Motor neuron (in vitro differentiated cells): ENCODE results near the gene PLEK2. TPM values are rescaled to one million over a fixed set of nuclear protein-coding genes. Genes with fewer than 3 reads are reported as not detected.

Source experiments
- ATAC-seq, 8 experiments: fragments of 200-7000 bp; cut with Tn5 transposase; replicated peaks in 6 of 8; 2 replicates each; pipeline ENCODE4 v1.8.0; 2021; ENCODE audit warnings: mild to moderate bottlenecking in 8 of 8, moderate library complexity in 8 of 8
- H3K27ac ChIP-seq, 2 donors: fragments of 250-450 bp; sonication (Bioruptor Pico); 2 replicates each; pipeline ENCODE4 v1.9.0; 2021; ENCODE audit warnings: antibody characterized with exemption in 2 of 2, mild to moderate bottlenecking in 2 of 2, moderate library complexity in 1 of 2
- H3K4me1 ChIP-seq, 2 donors: fragments of 250-450 bp; sonication (Bioruptor Pico); replicated peaks in 1 of 2; 2 replicates each; pipeline ENCODE4 v1.6.1; 2021; ENCODE audit warnings: antibody characterized with exemption in 2 of 2, mild to moderate bottlenecking in 2 of 2, moderate library complexity in 1 of 2
- H3K4me3 ChIP-seq, 5 donors: fragments of 250-450 bp; sonication (Bioruptor Pico); 2 replicates each; pipeline ENCODE4 v1.9.0; 2021; ENCODE audit warnings: antibody characterized with exemption in 5 of 5, mild to moderate bottlenecking in 5 of 5, moderate library complexity in 4 of 5
- WGBS, 10 experiments: fragments of 450-650 bp; shearing (Covaris generic); methylation state at CpG; one replicate each; pipeline ENCODE4 v1.0.0; 2022; 5-methylcytosine and 5-hydroxymethylcytosine counted together
- in situ Hi-C, 9 experiments: fragments of 400-800 bp; cut with MboI; loops; one replicate each; pipeline ENCODE4 v1.15.0; 2021; ENCODE audit warnings: low sequenced_read_pairs in 9 of 9, low pct_unique_long_range_greater_than_20kb in 2 of 9; ENCODE audit not compliant: unreplicated experiment in 9 of 9
- total RNA-seq, 8 experiments: library from RNA; unstranded; fragments of 300-600 nt; gene quantifications; 2 replicates each; pipeline versions ENCODE4 v1.2.3 to v1.2.4, GENCODE V29; 2022

PLEK2 gene
- total RNA-seq, 8 experiments from 2014 or later, result 0.22 to 2.1 (median 0.82) TPM; not detected in 3

GRCh38 chr14:67441672-67442071 is 29.7 kb upstream of the PLEK2 start:
- 0 to 100% (median 75%) methylated on average over 1 to 8 of the region's 8 CpGs; no CpG with 5 or more reads in 3 of the 10 experiments for WGBS, 10 experiments
- ATAC-seq, result no peak
- in situ Hi-C loops, result loop anchor here in 1 of 9 experiments (25.0 kb wide), 1 partner anchor 246 kb away; the partner anchor contains the start of gene RDH11
- no peak overlapping the region for H3K27ac ChIP-seq
- H3K4me3 ChIP-seq, result no peak overlapping the region
- no peaks in the 10 kb centered on the region for H3K4me1 ChIP-seq

DNA sequence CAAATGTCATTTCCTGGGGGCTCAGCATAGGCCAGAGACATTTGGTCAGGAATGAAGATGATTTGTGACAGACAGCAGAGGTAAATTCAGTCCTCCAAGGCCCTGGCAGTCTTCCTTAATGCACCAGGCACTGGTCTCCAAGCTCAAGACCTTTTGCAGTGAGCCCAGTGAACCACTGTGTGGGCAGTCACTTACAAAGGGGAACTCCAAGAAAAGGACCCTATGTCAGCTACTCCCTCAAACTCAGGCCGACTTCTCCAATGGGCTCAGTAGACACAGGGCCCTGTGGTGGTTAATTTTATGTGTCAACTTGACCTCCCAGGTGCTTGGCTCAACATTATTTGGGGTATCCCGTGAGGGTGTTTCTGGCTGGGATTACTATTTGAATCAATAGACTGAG is 29.3 kb upstream of the PLEK2 start:
- 38 to 100% (median 60%) methylated on average over 1 to 2 of the region's 2 CpGs; no CpG with 5 or more reads in 5 of the 10 experiments for WGBS, 10 experiments
- in situ Hi-C loops, result loop anchor here in 1 of 9 experiments (25.0 kb wide), 1 partner anchor 246 kb away; the partner anchor contains the start of gene RDH11
- Histone ChIP-seq H3K4me1 (no peaks in the 10 kb centered on the region), H3K4me3 (no peak overlapping the region), H3K27ac (no peak overlapping the region)
- ATAC-seq, result no peak

GRCh38 chr14:67440513-67440912 is 28.5 kb upstream of the PLEK2 start:
- H3K4me1 ChIP-seq, result no peaks in the 10 kb centered on the region
- in situ Hi-C loops, result loop anchor here in 1 of 9 experiments (25.0 kb wide), 1 partner anchor 247 kb away; the partner anchor contains the start of gene RDH11
- no peak overlapping the region for H3K27ac ChIP-seq
- no peak for ATAC-seq
- WGBS, 10 experiments, result 60 to 100% (median 79%) methylated on average over 1 to 4 of the region's 4 CpGs; no CpG with 5 or more reads in 3 of the 10 experiments
- no peak overlapping the region for H3K4me3 ChIP-seq

DNA sequence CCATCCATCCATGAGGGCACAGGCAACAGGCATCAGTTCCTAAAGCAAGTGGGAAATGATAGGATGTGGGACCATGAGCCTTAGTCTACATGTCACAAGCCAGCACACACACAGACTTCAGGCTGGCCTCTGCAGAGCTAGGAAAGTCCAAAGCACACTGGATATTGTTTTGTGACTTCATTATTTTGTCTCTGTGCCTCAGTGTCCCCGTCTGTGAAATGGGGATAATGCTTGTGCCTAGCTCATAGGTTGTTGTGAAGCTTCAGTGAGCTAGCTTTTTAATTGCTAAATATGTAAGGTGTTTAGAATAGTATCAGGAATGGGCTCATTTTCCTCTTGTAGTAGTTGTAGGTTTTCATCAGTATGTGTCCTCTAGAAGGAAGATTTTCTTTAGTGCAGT is 27.0 kb upstream of the PLEK2 start:
- WGBS, 10 experiments, result 0 to 80% (median 80%) methylated on average over 1 of the region's 1 CpG; no CpG with 5 or more reads in 7 of the 10 experiments
- H3K4me1 ChIP-seq, result no peaks in the 10 kb centered on the region
- no peak for ATAC-seq
- H3K4me3 ChIP-seq, result no peak overlapping the region
- H3K27ac ChIP-seq, result no peak overlapping the region
- in situ Hi-C loops, result loop anchor here in 1 of 9 experiments (25.0 kb wide), 1 partner anchor 248 kb away; the partner anchor contains the start of gene RDH11

DNA sequence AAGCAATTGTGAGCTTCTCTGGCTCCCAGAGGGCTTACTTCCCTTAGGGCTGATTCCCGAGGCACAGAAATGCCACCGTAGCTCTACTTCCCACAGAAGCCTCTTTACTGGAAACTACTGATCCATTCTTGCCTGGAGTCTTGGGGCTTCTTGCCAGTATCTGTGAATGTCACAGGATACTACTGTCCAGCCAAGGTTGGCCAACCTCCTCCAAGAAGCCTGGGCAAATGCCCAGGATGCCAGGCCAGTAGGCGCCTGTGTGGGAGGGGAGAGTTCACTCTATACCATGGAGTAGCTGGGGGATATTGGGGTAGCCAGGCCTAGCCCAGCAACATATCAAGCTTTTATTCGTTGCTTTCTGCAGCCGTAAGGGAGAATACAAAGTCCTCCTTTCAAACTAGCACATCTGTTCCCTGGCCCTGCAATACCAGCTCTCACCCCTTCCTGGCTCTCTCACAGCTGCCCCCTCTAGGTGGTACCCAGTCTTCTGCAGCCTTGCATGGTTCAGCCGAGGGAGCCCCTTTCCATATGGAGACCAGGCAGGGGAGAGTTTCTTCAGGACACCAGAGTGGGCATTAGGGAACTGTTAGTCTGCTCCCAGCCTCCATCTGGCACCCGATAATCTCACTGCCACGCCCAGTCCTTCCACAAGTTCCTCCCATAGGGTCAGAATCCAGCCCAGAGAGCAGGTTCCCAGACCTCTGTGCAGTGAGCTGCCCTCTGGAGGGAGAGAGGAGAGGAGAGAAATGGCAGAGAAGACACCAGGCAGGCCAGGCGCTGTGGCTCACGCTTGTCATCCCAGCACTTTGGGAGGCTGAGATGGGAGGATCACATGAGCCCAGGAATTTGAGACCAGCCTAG is 24.3 kb upstream of the PLEK2 start:
- H3K4me1 ChIP-seq, result peaks cover 0 to 9% of the 10 kb centered on the region in 2 donors
- 30 to 100% (median 64%) methylated on average over 1 to 4 of the region's 10 CpGs; no CpG with 5 or more reads in 2 of the 10 experiments for WGBS, 10 experiments
- peak in 2 of 8 experiments; percentile 14 to 22 for ATAC-seq
- no peak overlapping the region for H3K27ac ChIP-seq
- in situ Hi-C loops, result loop anchor here in 1 of 9 experiments (25.0 kb wide), 1 partner anchor 251 kb away; the partner anchor contains the start of gene RDH11
- no peak overlapping the region for H3K4me3 ChIP-seq

GRCh38 chr14:67435603-67436002 is 23.6 kb upstream of the PLEK2 start:
- Histone ChIP-seq H3K4me1 (peaks cover 0 to 9% of the 10 kb centered on the region in 2 donors), H3K27ac (no peak overlapping the region), H3K4me3 (no peak overlapping the region)
- in situ Hi-C loops, result loop anchor here in 1 of 9 experiments (25.0 kb wide), 1 partner anchor 252 kb away; the partner anchor contains the start of gene RDH11
- WGBS, 10 experiments, result 57 to 100% (median 93%) methylated on average over 2 to 5 of the region's 5 CpGs; no CpG with 5 or more reads in 4 of the 10 experiments
- ATAC-seq, result no peak

GRCh38 chr14:67432050-67432564 is 20.1 kb upstream of the PLEK2 start:
- peak in 5 of 8 experiments; percentile 24 to 79 (median 68) for ATAC-seq
- in situ Hi-C loops, result loop anchor here in 1 of 9 experiments (25.0 kb wide), 1 partner anchor 255 kb away; the partner anchor contains the start of gene RDH11
- Histone ChIP-seq H3K4me1 (peaks cover 0 to 11% of the 10 kb centered on the region in 2 donors), H3K4me3 (no peak overlapping the region), H3K27ac (no peak overlapping the region)
- 0 to 100% (median 38%) methylated on average over 1 to 7 of the region's 7 CpGs; no CpG with 5 or more reads in 1 of the 10 experiments for WGBS, 10 experiments

GRCh38 chr14:67429510-67430205 is 17.7 kb upstream of the PLEK2 start:
- no peak overlapping the region for H3K4me3 ChIP-seq
- no peak overlapping the region for H3K27ac ChIP-seq
- peaks cover 0 to 11% of the 10 kb centered on the region in 2 donors for H3K4me1 ChIP-seq
- ATAC-seq, result no peak
- 39 to 100% (median 71%) methylated on average over 1 to 7 of the region's 9 CpGs; no CpG with 5 or more reads in 2 of the 10 experiments for WGBS, 10 experiments
- in situ Hi-C loops, result loop anchor here in 1 of 9 experiments (25.0 kb wide), 1 partner anchor 258 kb away; the partner anchor contains the start of gene RDH11

GRCh38 chr14:67428501-67429031 is 16.6 kb upstream of the PLEK2 start:
- Histone ChIP-seq H3K27ac (no peak overlapping the region), H3K4me3 (no peak overlapping the region), H3K4me1 (peaks cover 0 to 11% of the 10 kb centered on the region in 2 donors)
- peak in 2 of 8 experiments; percentile 31 to 57 for ATAC-seq
- 55 to 100% (median 91%) methylated on average over 1 to 6 of the region's 7 CpGs; no CpG with 5 or more reads in 4 of the 10 experiments for WGBS, 10 experiments
- in situ Hi-C loops, result loop anchor here in 1 of 9 experiments (25.0 kb wide), 1 partner anchor 259 kb away; the partner anchor contains the start of gene RDH11

GRCh38 chr14:67426983-67427606 is 15.1 kb upstream of the PLEK2 start:
- ATAC-seq, result peak; percentile 82 to 94 (median 90)
- no peak overlapping the region for H3K4me3 ChIP-seq
- no peak overlapping the region for H3K27ac ChIP-seq
- H3K4me1 ChIP-seq, result peaks cover 0 to 4% of the 10 kb centered on the region in 2 donors
- in situ Hi-C loops, result loop anchor here in 1 of 9 experiments (25.0 kb wide), 1 partner anchor 260 kb away; the partner anchor contains the start of gene RDH11
- WGBS, 10 experiments, result 7 to 100% (median 51%) methylated on average over 1 to 11 of the region's 30 CpGs; no CpG with 5 or more reads in 5 of the 10 experiments

DNA sequence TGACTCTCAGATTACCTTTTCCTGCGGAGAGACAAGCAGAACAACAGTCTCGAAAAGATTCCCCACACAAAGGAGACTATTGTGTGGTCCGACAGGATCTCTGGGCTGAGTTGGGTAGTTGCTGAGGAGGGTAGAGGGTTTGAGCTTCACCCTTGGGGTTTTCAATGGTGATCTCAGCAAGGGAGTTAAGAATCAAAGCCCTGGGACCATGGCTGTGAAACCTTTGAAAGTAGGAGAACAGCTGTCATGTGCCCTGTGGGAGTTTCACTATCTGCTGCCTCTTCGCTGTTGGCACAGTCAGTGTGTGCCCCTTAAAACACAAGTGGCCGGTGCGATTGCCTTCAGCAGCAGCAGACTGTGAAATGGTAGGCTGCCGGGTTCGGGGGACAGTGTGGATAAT is 14.2 kb upstream of the PLEK2 start:
- Histone ChIP-seq H3K27ac (no peak overlapping the region), H3K4me1 (peaks cover 0 to 2% of the 10 kb centered on the region in 2 donors), H3K4me3 (no peak overlapping the region)
- no peak for ATAC-seq
- in situ Hi-C loops, result loop anchor here in 1 of 9 experiments (25.0 kb wide), 1 partner anchor 261 kb away; the partner anchor contains the start of gene RDH11
- WGBS, 10 experiments, result 38 to 100% (median 73%) methylated on average over 1 to 5 of the region's 8 CpGs; no CpG with 5 or more reads in 4 of the 10 experiments
